ENCODE measurements around the gene TUBAL3. TPM values are rescaled to one million over a fixed set of nuclear protein-coding genes. Genes with fewer than 3 reads are reported as not detected.

The TUBAL3 gene
- total and polyA plus RNA-seq, 2 donors (not counting 1 experiment from before 2014, with no cell fraction given): not detected

GRCh38 chr10:5361966-5362365 is 42.7 kb downstream of the TUBAL3 start:
- Histone ChIP-seq H3K4me3 (replicated peaks in 1 of 4; ENCODE audit: control extremely low read depth in 1 of 4, insufficient read depth in 1 of 4, low read depth in 3 of 4, low read length in 4 of 4) (no peak overlapping the region), H3K79me2 (ENCODE audit: control insufficient read depth, insufficient read depth, low read length) (no peaks in the 10 kb centered on the region), H3K4me2 (ENCODE audit: extremely low read depth, insufficient read depth, low read length) (no peak overlapping the region), H3K9ac (ENCODE audit: insufficient read depth, low read length) (no peak overlapping the region), H4K20me1 (ENCODE audit: control insufficient read depth, extremely low read depth, insufficient read depth, low read length) (no peaks in the 10 kb centered on the region), H3K4me1 (ENCODE audit: control insufficient read depth, extremely low read depth, insufficient read depth, low read length) (no peaks in the 10 kb centered on the region), H3K27ac (ENCODE audit: insufficient read depth, low read length) (no peak overlapping the region), H3K36me3 (ENCODE audit: control insufficient read depth, insufficient read depth, low read length) (no peaks in the 10 kb centered on the region), H3K9me3 (ENCODE audit: control insufficient read depth, insufficient read depth, low read depth, low read length) (no peaks in the 10 kb centered on the region), H3K27me3 (ENCODE audit: control insufficient read depth, insufficient read depth, low read length) (no peaks in the 10 kb centered on the region), H2AFZ (ENCODE audit: low read length) (no peak overlapping the region)
- TF ChIP-seq EZH2 (IDR thresholded peaks at IDR 0.05; ENCODE audit: low read length, missing control alignments) (no peak), CTCF (conservative IDR thresholded peaks at IDR 0.05 in 1 of 2, IDR thresholded peaks at IDR 0.05 in 1 of 2; ENCODE audit: low read depth in 1 of 2, low read length in 2 of 2) (no peak)
- DNase-seq (ENCODE audit: low read depth in 2 of 2): no peak

GRCh38 chr10:5360318-5360915 is 44.2 kb downstream of the TUBAL3 start:
- Histone ChIP-seq H2AFZ (ENCODE audit: low read length) (no peak overlapping the region), H3K9me3 (ENCODE audit: control insufficient read depth, insufficient read depth, low read depth, low read length) (no peaks in the 10 kb centered on the region), H3K4me2 (ENCODE audit: extremely low read depth, insufficient read depth, low read length) (no peak overlapping the region), H3K4me1 (ENCODE audit: control insufficient read depth, extremely low read depth, insufficient read depth, low read length) (no peaks in the 10 kb centered on the region), H3K27ac (ENCODE audit: insufficient read depth, low read length) (no peak overlapping the region), H3K27me3 (ENCODE audit: control insufficient read depth, insufficient read depth, low read length) (no peaks in the 10 kb centered on the region), H3K4me3 (replicated peaks in 1 of 4; ENCODE audit: control extremely low read depth in 1 of 4, insufficient read depth in 1 of 4, low read depth in 3 of 4, low read length in 4 of 4) (no peak overlapping the region), H3K79me2 (ENCODE audit: control insufficient read depth, insufficient read depth, low read length) (no peaks in the 10 kb centered on the region), H3K36me3 (ENCODE audit: control insufficient read depth, insufficient read depth, low read length) (no peaks in the 10 kb centered on the region), H3K9ac (ENCODE audit: insufficient read depth, low read length) (no peak overlapping the region), H4K20me1 (ENCODE audit: control insufficient read depth, extremely low read depth, insufficient read depth, low read length) (no peaks in the 10 kb centered on the region)
- DNase-seq (ENCODE audit: low read depth in 2 of 2): no peak
- TF ChIP-seq CTCF (conservative IDR thresholded peaks at IDR 0.05 in 1 of 2, IDR thresholded peaks at IDR 0.05 in 1 of 2; ENCODE audit: low read depth in 1 of 2, low read length in 2 of 2) (no peak), EZH2 (IDR thresholded peaks at IDR 0.05; ENCODE audit: low read length, missing control alignments) (no peak)

GRCh38 chr10:5356302-5356763 is 48.3 kb downstream of the TUBAL3 start:
- Histone ChIP-seq H3K4me1 (ENCODE audit: control insufficient read depth, extremely low read depth, insufficient read depth, low read length) (no peaks in the 10 kb centered on the region), H3K4me3 (replicated peaks in 1 of 4; ENCODE audit: control extremely low read depth in 1 of 4, insufficient read depth in 1 of 4, low read depth in 3 of 4, low read length in 4 of 4) (no peak overlapping the region), H3K9ac (ENCODE audit: insufficient read depth, low read length) (no peak overlapping the region), H3K9me3 (ENCODE audit: control insufficient read depth, insufficient read depth, low read depth, low read length) (no peaks in the 10 kb centered on the region), H4K20me1 (ENCODE audit: control insufficient read depth, extremely low read depth, insufficient read depth, low read length) (no peaks in the 10 kb centered on the region), H3K36me3 (ENCODE audit: control insufficient read depth, insufficient read depth, low read length) (no peaks in the 10 kb centered on the region), H3K4me2 (ENCODE audit: extremely low read depth, insufficient read depth, low read length) (no peak overlapping the region), H3K79me2 (ENCODE audit: control insufficient read depth, insufficient read depth, low read length) (no peaks in the 10 kb centered on the region), H3K27ac (ENCODE audit: insufficient read depth, low read length) (no peak overlapping the region), H3K27me3 (ENCODE audit: control insufficient read depth, insufficient read depth, low read length) (no peaks in the 10 kb centered on the region), H2AFZ (ENCODE audit: low read length) (no peak overlapping the region)
- DNase-seq (ENCODE audit: low read depth in 2 of 2): no peak
- TF ChIP-seq EZH2 (IDR thresholded peaks at IDR 0.05; ENCODE audit: low read length, missing control alignments): no peak
- TF ChIP-seq CTCF (conservative IDR thresholded peaks at IDR 0.05 in 1 of 2, IDR thresholded peaks at IDR 0.05 in 1 of 2; ENCODE audit: low read depth in 1 of 2, low read length in 2 of 2): no peak

Data from fibroblast of lung (primary cell).